Skin epidermis (tissue), 12 donors: ENCODE data around the gene PFKFB4.
"Not testable (repeated sequence)": the region's sequence is repeated elsewhere in the genome, so short reads cannot be mapped to it uniquely, and the experiment has no call there.

ENCODE experiments used
- H3K27ac ChIP-seq, 21 experiments: fragments of 200-600 bp; sonication (generic) in 11 of 21; one replicate each; pipeline ENCODE4 v1.5.0; 2020; ENCODE audit warnings: mild to moderate bottlenecking in 3 of 21, inconsistent platforms in 2 of 21, moderate library complexity in 2 of 21
- H3K4me3 ChIP-seq, 7 experiments: fragments of 200-600 bp; sonication (generic) in 2 of 7; one replicate each; pipeline ENCODE4 v1.5.0; 2020; ENCODE audit warnings: inconsistent platforms in 2 of 7, mild to moderate bottlenecking in 2 of 7, moderate library complexity in 1 of 7

Gene PFKFB4

GRCh38 chr3:48544141-48544540, 12.5 kb downstream of the PFKFB4 start:
- H3K27ac ChIP-seq, result no peak overlapping the region
- no peak overlapping the region for H3K4me3 ChIP-seq

- Histone ChIP-seq H3K4me3 (no peak overlapping the region), H3K27ac (no peak overlapping the region)
These were observed 13.2 kb downstream of the PFKFB4 start for GRCh38 chr3:48543271-48543866.

- Histone ChIP-seq H3K4me3 (no peak overlapping the region), H3K27ac (no peak overlapping the region)
These were observed 18.2 kb downstream of the PFKFB4 start for GRCh38 chr3:48538451-48538850.

- no peak overlapping the region for H3K4me3 ChIP-seq
- H3K27ac ChIP-seq, result no peak overlapping the region
These were observed 19.8 kb downstream of the PFKFB4 start for GRCh38 chr3:48536785-48537184.

GRCh38 chr3:48536116-48536515, 20.5 kb downstream of the PFKFB4 start:
- no peak overlapping the region for H3K4me3 ChIP-seq
- peak overlapping the region in 1 of 21 experiments; percentile 34 for H3K27ac ChIP-seq

- Histone ChIP-seq H3K27ac (peak overlapping the region in 1 of 21 experiments; percentile 34), H3K4me3 (no peak overlapping the region)
These were observed 21.0 kb downstream of the PFKFB4 start for GRCh38 chr3:48535578-48535977.

GRCh38 chr3:48532977-48533337, 23.6 kb downstream of the PFKFB4 start:
- no peak overlapping the region for H3K27ac ChIP-seq
- no peak overlapping the region for H3K4me3 ChIP-seq

- no peak overlapping the region for H3K4me3 ChIP-seq
- no peak overlapping the region for H3K27ac ChIP-seq
These were observed 24.2 kb downstream of the PFKFB4 start for GRCh38 chr3:48532271-48532976.

- H3K4me3 ChIP-seq, H3K27ac ChIP-seq: not testable (repeated sequence)
These were observed 25.9 kb downstream of the PFKFB4 start for GRCh38 chr3:48530701-48531100.

- Histone ChIP-seq H3K27ac (no peak overlapping the region), H3K4me3 (no peak overlapping the region)
These were observed 27.8 kb downstream of the PFKFB4 start for GRCh38 chr3:48528754-48529153.

GRCh38 chr3:48528048-48528447, 28.6 kb downstream of the PFKFB4 start:
- Histone ChIP-seq H3K27ac (no peak overlapping the region), H3K4me3 (no peak overlapping the region)

GRCh38 chr3:48524970-48525369, 31.6 kb downstream of the PFKFB4 start:
- H3K27ac ChIP-seq, result no peak overlapping the region
- no peak overlapping the region for H3K4me3 ChIP-seq

- Histone ChIP-seq H3K4me3 (no peak overlapping the region), H3K27ac (no peak overlapping the region)
These were observed 35.0 kb downstream of the PFKFB4 start for GRCh38 chr3:48521635-48522034.

GRCh38 chr3:48519277-48519643, 37.3 kb downstream of the PFKFB4 start:
- Histone ChIP-seq H3K27ac (no peak overlapping the region), H3K4me3 (no peak overlapping the region)

- Histone ChIP-seq H3K4me3 (no peak overlapping the region), H3K27ac (peak overlapping the region in 1 of 21 experiments; percentile 58)
These were observed 37.8 kb downstream of the PFKFB4 start for GRCh38 chr3:48518638-48519276.

GRCh38 chr3:48518069-48518468, 38.5 kb downstream of the PFKFB4 start:
- no peak overlapping the region for H3K4me3 ChIP-seq
- no peak overlapping the region for H3K27ac ChIP-seq

GRCh38 chr3:48516571-48516970, 40.0 kb downstream of the PFKFB4 start:
- Histone ChIP-seq H3K4me3 (no peak overlapping the region), H3K27ac (peak overlapping the region in 1 of 21 experiments; percentile 12)

- H3K27ac ChIP-seq, result peak overlapping the region in 1 of 21 experiments; percentile 33
- H3K4me3 ChIP-seq, result no peak overlapping the region
These were observed 42.0 kb downstream of the PFKFB4 start for GRCh38 chr3:48514431-48515227.

- no peak overlapping the region for H3K27ac ChIP-seq
- no peak overlapping the region for H3K4me3 ChIP-seq
These were observed 45.1 kb downstream of the PFKFB4 start for GRCh38 chr3:48511551-48511950.

- Histone ChIP-seq H3K27ac (peak overlapping the region in 18 of 21 experiments; percentile 2 to 67 (median 30)), H3K4me3 (no peak overlapping the region)
These were observed 49.1 kb downstream of the PFKFB4 start for GRCh38 chr3:48507256-48508061.
